Activated naive CD8-positive, alpha-beta T cell treated with anti-CD3 and anti-CD28 coated beads, Interleukin-2, amount 10 ng/mL, durations not matched to agents 7 days and 5 days (primary cell): Measurements from ENCODE around the gene CCDC188. TPM values are rescaled to one million over a fixed set of nuclear protein-coding genes. Genes with fewer than 3 reads are reported as not detected.

ENCODE experiments used
- ATAC-seq: fragments of 150-1000 bp; cut with Tn5 transposase; one replicate; pipeline ENCODE4 v1.10.0; 2021; ENCODE audit warnings: low read depth, moderate library complexity
- POLR2A ChIA-PET: fragments of 350-600 bp; sonication (Branson Sonifier 250); formaldehyde crosslinking; loops from one replicate; lab custom pipeline; 2021; ENCODE audit warnings: antibody characterized with exemption; lab: Charles Lee
- DNase-seq: peaks from one replicate; pipeline ENCODE4 v3.0.0; 2021
- H3K27ac Mint-ChIP-seq: one replicate; pipeline ENCODE4 v1.8.0; 2022; ENCODE audit warnings: mild to moderate bottlenecking, mixed read lengths
- H3K27me3 Mint-ChIP-seq: one replicate; pipeline ENCODE4 v1.8.0; 2022; ENCODE audit warnings: mild to moderate bottlenecking, moderate library complexity, mixed read lengths
- H3K36me3 Mint-ChIP-seq: one replicate; pipeline ENCODE4 v1.8.0; 2021; ENCODE audit warnings: mild to moderate bottlenecking, mixed read lengths
- H3K4me1 Mint-ChIP-seq: one replicate; pipeline ENCODE4 v1.8.0; 2021; ENCODE audit warnings: mixed read lengths
- H3K4me3 Mint-ChIP-seq: one replicate; pipeline ENCODE4 v1.8.0; 2022; ENCODE audit warnings: mild to moderate bottlenecking, moderate library complexity, mixed read lengths
- H3K9me3 Mint-ChIP-seq: one replicate; pipeline ENCODE4 v1.8.0; 2021; ENCODE audit warnings: mixed read lengths
- total RNA-seq, 2 experiments: library from RNA; stranded (reverse); gene quantifications; one replicate each; pipeline ENCODE4 v1.2.3, GENCODE V29; 2021

Gene CCDC188
- total RNA-seq, 2 experiments from 2014 or later, result 0.51 TPM; not detected in 1

DNA sequence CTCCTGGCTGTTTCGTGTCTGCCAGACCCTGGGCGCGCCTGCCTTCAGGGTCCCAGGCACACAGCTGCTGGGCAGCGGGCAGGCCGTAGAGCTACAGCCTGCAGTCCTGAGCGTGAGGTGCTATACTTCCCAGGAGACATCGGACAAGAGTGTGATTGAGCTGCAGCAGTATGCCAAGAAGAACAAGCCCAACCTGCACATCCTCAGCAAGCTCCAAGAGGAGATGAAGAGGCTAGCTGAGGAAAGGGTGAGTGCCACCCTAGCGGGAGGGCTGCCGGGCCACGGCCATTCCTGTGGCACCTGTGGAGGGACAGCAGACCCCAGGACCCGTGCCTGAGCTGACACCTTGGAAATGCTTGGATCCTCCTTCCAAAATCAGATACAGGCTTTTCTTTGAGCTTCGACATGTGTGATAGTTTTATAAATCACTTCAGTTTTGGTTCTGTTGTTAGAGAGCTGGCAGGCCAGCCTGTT is 42.1 kb downstream of the CCDC188 start:
- POLR2A ChIA-PET, result interaction anchor here (0.8 to 2.3 kb wide), 5 partner anchors 8 to 88 kb away, joined by 3 to 6 read pairs (median 4); partner anchors contain the start of gene TRMT2A
- Mint-ChIP-seq H3K27me3 (no peaks in the 10 kb centered on the region), H3K4me1 (peaks cover 17% of the 10 kb centered on the region), H3K9me3 (no peaks in the 10 kb centered on the region), H3K4me3 (no peak overlapping the region), H3K36me3 (peaks cover 4% of the 10 kb centered on the region), H3K27ac (peak overlapping the region; percentile 20)
- ATAC-seq (no peak), DNase-seq (no peak)

DNA sequence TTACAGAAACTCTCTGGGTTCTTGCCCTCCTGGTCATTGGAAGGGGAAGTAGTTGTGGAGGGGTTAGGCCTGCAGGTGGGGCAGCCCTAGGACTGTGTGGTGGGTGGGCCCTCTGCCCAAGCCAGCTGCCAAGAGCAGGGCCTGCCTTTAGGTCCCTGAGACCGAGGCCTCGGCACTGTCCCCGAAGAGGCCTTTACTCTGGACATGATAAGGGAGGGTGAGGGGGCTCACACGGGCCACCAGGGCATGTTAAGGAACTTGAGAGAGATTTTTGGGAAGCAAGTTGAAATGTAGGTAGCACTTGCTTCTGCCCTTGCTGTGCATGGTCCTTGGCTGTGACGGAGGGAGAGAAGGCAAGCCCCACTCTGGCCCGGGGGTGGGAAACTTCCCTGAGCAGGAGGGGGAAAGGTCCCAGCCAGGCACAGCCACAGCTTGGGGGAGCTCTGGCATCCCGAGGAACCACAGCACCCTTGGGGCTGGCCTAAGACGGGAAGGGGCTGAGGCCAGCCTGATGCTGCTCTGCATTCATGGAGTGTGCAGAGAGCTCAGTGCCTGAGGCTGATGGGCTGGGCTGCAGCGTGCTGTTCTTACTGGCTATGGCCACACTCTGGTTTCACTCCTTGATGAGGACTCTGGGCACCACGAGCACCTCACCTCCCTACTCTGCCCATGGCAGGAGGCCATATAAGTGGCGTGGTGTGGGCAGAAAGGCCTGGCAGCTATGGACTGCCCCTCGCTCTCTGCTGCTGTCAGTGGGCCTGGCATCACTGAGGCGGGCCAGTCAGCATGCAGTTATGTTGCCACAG is 42.7 kb downstream of the CCDC188 start:
- Mint-ChIP-seq H3K4me3 (no peak overlapping the region), H3K9me3 (no peaks in the 10 kb centered on the region), H3K27ac (peak overlapping the region; percentile 33), H3K27me3 (no peaks in the 10 kb centered on the region), H3K36me3 (peaks cover 6% of the 10 kb centered on the region), H3K4me1 (peaks cover 20% of the 10 kb centered on the region)
- POLR2A ChIA-PET, result interaction anchor here (1.4 to 2.3 kb wide), 2 partner anchors 9 to 12 kb away, joined by 4 to 6 read pairs; partner anchors contain the start of gene TRMT2A
- no peak for DNase-seq
- no peak for ATAC-seq

DNA sequence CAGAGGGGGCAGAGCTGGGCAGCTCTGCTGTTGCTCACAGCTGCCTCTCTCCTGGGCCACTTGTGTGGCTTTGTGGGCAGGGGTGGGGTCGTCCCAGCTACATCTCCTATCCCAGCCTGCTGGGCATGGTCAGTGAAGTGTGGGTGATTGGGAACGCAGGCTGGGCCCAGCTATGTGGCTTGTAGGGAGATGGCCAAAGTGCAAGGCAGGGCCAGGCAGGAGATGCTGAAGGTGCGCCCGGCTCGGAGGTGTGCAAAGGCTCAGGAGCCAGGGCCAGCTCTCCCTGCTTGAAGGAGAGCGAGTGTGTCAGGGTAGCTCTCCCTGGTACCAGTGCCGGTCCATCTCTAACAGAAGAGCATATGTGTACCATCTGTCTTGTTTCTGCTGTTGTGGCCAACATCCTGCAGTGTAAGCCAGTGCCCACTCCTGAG is 43.4 kb downstream of the CCDC188 start:
- Mint-ChIP-seq H3K27ac (peak overlapping the region; percentile 33), H3K36me3 (peaks cover 6% of the 10 kb centered on the region), H3K27me3 (no peaks in the 10 kb centered on the region), H3K9me3 (no peaks in the 10 kb centered on the region), H3K4me1 (peaks cover 20% of the 10 kb centered on the region), H3K4me3 (no peak overlapping the region)
- POLR2A ChIA-PET, result interaction anchor here (2.3 kb wide), 1 partner anchor 10 kb away, joined by 6 read pairs; the partner anchor contains the start of gene TRMT2A
- no peak for ATAC-seq
- no peak for DNase-seq

DNA sequence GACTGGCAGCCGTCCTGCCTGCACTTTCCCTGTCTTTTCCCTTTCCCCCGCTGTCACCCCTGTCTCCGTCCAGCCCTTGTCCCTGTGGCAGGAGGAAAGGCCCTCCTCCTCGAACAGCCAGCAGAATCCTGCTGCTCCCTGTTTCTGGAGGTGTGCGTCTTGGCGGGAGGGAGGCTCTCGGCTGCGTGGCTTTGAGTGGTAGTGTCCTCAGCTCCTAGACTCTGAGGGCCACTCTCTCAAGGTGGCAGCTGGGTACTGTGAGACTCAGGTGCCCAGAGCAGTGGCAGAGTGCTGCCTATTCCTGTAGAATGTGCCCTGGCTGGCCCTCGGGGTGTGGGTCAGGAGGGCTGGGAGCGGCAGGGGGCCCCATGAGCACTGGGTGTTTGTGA is 44.0 kb downstream of the CCDC188 start:
- H3K9me3 Mint-ChIP-seq, result no peaks in the 10 kb centered on the region
- peaks cover 3% of the 10 kb centered on the region for H3K36me3 Mint-ChIP-seq

DNA sequence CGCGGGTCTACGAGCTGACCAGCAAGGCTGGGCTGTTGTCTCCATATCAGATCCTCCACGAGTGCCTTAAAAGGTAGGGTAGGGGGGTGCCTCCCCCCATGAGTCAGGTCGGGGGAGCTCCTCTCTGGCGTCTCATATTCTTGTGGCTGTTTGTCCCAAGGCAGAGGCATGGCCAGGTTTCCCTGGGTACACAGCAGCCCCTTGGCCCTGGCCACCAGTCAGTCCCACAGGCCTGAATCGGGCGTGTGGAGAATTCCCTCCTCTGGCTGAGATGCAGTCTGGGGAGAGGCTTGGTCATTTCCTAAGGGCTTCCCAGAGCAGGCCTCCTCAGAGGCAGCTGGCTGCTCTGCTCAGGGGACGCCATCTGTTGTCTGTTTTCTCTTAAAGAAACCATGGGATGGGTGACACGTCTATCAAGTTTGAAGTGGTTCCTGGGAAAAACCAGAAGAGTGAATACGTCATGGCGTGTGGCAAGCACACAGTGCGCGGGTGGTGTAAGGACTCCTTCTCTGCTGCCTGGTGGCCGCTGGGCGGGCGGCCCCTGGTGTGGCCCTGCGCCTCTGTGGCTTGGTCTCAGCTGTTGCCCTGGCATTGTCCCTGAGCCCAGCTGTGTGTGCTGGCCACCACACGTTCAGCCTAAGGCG is 44.5 kb downstream of the CCDC188 start:
- no peak for ATAC-seq
- no peaks in the 10 kb centered on the region for H3K27me3 Mint-ChIP-seq
- no peaks in the 10 kb centered on the region for H3K9me3 Mint-ChIP-seq
- H3K27ac Mint-ChIP-seq, result no peak overlapping the region
- peaks cover 3% of the 10 kb centered on the region for H3K36me3 Mint-ChIP-seq
- no peak overlapping the region for H3K4me3 Mint-ChIP-seq
- no peak for DNase-seq
- H3K4me1 Mint-ChIP-seq, result peaks cover 16% of the 10 kb centered on the region
- POLR2A ChIA-PET, result interaction anchor here (1.0 to 2.3 kb wide), 3 partner anchors 10 to 11 kb away, joined by 3 to 6 read pairs (median 4); partner anchors contain the start of genes RANBP1 and TRMT2A

More for the DNA sequence above, 44.0 kb downstream of the CCDC188 start:
- Mint-ChIP-seq H3K27me3 (no peaks in the 10 kb centered on the region), H3K4me3 (no peak overlapping the region), H3K27ac (no peak overlapping the region), H3K4me1 (peaks cover 20% of the 10 kb centered on the region)
- POLR2A ChIA-PET, result interaction anchor here (2.3 kb wide), 1 partner anchor 11 kb away, joined by 6 read pairs; the partner anchor contains the start of gene TRMT2A
- ATAC-seq (no peak), DNase-seq (no peak)

DNA sequence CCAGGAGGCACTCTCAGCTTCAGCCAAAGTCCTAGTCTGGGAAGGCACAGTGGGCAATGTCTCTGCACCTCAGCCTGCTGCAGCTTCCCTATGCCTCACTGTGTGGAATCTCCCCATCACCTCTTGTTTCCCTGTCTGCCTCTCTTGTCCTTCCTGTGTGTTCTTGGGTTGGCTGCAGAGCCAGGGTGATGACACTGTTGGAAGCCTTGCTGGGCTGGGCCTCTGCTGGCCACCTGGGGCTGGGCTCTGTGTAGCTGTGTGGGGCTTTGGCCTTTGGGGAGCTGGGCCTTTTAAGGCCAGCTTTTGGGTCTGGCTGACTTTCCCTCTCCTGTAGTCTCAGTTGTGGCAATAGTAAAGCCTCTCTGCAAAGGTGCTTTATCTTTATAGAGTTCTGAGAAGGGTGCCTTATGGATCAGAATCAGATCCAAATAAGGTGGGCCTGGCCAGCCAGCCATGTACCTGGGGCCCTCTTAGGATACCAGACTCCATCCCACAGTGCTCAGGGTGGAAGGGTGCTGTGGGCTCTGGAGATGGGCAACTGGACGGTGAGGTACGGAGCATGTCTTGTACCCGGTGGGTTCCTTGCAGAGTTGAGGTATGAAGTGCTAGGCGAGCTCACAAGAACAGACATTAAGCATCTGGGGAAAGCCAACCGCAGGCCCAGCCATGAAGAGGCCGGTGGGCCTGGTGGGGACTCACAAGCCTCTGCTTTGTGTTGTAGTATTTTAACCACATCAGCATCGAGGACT is 45.2 kb downstream of the CCDC188 start:
- H3K36me3 Mint-ChIP-seq, result peaks cover 3% of the 10 kb centered on the region
- POLR2A ChIA-PET, result interaction anchor here (1.0 to 1.2 kb wide), 2 partner anchors 11 to 12 kb away, joined by 3 to 4 read pairs; partner anchors contain the start of gene RANBP1
- no peak overlapping the region for H3K4me3 Mint-ChIP-seq
- no peaks in the 10 kb centered on the region for H3K27me3 Mint-ChIP-seq
- H3K9me3 Mint-ChIP-seq, result no peaks in the 10 kb centered on the region
- DNase-seq (no peak), ATAC-seq (no peak)
- peaks cover 16% of the 10 kb centered on the region for H3K4me1 Mint-ChIP-seq
- no peak overlapping the region for H3K27ac Mint-ChIP-seq

DNA sequence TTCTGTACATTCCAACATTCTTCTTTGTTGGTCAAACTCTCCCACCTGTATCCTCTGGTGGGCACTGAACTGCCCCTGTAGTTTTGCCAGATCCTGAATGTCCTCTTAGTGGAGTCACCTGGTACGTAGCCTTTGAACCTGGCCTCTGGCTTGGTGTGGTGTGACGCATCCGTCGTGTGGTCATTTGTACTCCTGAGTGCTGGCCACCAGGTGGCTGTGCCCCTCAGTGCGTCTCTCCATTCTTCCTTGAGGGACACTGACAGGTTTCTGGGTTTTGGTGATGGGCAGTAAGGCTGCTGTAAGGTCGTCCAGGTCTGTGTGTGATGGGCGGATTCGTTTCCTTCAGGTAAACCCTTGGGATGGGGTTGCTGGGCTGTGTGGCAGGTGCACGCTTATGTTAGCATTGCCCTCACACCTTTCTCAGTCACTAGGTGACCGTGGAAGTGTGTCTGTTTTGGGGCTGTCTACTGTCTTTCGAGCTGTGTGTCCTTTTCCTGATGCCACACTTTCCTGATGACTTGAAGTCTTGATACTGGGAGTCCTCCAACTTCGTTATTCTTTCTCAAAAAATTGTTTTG is 48.6 kb downstream of the CCDC188 start:
- POLR2A ChIA-PET, result interaction anchor here (1.9 kb wide), 1 partner anchor 15 kb away, joined by 24 read pairs; the partner anchor contains the start of gene TRMT2A
- Mint-ChIP-seq H3K27ac (peak overlapping the region; percentile 54), H3K27me3 (no peaks in the 10 kb centered on the region), H3K9me3 (no peaks in the 10 kb centered on the region), H3K4me1 (peaks cover 41% of the 10 kb centered on the region), H3K4me3 (no peak overlapping the region), H3K36me3 (peaks cover 29% of the 10 kb centered on the region)
- no peak for ATAC-seq
- DNase-seq, result no peak

DNA sequence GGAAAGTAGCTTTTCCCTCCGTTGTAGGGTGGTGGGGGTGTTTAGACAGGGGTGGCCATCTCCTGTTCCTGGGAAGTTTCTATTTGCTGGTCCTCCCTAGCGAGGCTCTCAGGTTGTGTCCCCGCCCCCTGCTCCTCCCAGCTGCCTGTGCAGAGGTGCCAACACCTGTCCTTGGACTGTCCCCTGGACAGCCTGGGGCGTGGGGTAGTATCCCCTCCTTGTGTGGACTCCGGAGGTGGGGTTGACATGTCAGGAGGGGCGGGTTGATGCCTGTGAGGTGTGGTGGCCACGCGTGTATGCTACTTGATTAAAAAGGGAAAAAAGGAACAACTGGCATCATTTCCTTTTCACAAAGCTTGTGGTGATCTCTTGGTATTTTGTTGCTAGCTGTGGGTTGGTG is 49.2 kb downstream of the CCDC188 start:
- Mint-ChIP-seq H3K36me3 (peaks cover 36% of the 10 kb centered on the region), H3K4me3 (no peak overlapping the region), H3K9me3 (no peaks in the 10 kb centered on the region), H3K27ac (peak overlapping the region; percentile 85), H3K27me3 (no peaks in the 10 kb centered on the region), H3K4me1 (peaks cover 43% of the 10 kb centered on the region)
- POLR2A ChIA-PET, result interaction anchor here (0.9 to 1.9 kb wide), 4 partner anchors 10 to 15 kb away, joined by 3 to 24 read pairs (median 12); partner anchors contain the start of gene TRMT2A
- DNase-seq (no peak), ATAC-seq (no peak)

DNA sequence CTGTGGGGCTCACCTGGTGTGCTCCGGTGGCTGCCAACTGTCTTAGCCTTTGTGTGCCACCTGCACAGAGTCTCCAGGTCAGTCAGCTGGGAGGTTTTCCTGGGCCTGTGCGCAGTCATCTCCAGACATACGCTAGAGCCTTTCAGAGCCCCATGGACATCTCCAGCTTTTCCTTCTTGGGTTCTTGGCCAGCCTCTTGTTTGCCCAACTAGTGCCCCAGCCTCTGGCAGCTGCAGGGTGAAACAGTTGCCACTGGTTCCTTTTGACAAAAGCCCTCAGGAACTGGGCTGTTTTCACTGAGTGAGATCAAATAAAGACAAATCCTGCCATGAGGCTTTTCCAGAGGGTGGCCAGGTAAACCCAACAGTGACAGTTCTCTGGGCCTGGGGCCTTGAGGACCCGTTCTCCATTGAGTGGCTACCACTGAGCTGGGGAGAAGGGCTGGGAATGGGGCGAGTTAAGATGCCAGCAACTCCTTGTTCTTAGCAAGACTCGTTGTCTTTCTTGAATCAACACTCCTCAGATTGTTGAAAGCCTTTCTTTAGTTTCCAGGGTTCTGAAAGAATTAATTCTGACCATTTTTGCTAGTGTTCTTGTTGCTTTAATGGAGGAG is 51.6 kb downstream of the CCDC188 start:
- POLR2A ChIA-PET, result interaction anchor here (1.1 kb wide), 1 partner anchor 18 kb away, joined by 3 read pairs; the partner anchor contains the start of gene TRMT2A
- H3K4me1 Mint-ChIP-seq, result peaks cover 49% of the 10 kb centered on the region
- peaks cover 3% of the 10 kb centered on the region for H3K9me3 Mint-ChIP-seq
- ATAC-seq, result no peak
- peaks cover 58% of the 10 kb centered on the region for H3K36me3 Mint-ChIP-seq
- H3K4me3 Mint-ChIP-seq, result peak overlapping the region; percentile 71
- DNase-seq, result no peak
- peak overlapping the region; percentile 85 for H3K27ac Mint-ChIP-seq
- no peaks in the 10 kb centered on the region for H3K27me3 Mint-ChIP-seq
